Panc1 (cell line): ENCODE data around the gene CCDC116. TPM values are rescaled to one million over a fixed set of nuclear protein-coding genes. Genes with fewer than 3 reads are reported as not detected.
A peak's percentile ranks its signal among the peaks of the same experiment; 100 is the strongest.

ENCODE experiments used
- ATAC-seq: fragments of 200-7000 bp; cut with Tn5 transposase; 2 replicates; pipeline ENCODE4 v1.9.1; 2020; ENCODE audit warnings: mild to moderate bottlenecking, moderate library complexity
- BruUV-seq: library from RNA; stranded (reverse); fragments of 400-500 nt; replicated peaks from 2 replicates; lab custom pipeline; 2021; lab: Mats Ljungman, UMichigan
- CTCF ChIA-PET: fragments of 300-600 bp; sonication (Branson Sonifier 250); formaldehyde crosslinking; loops from one replicate; lab custom pipeline; 2022; ENCODE audit warnings: antibody characterized with exemption; lab: Charles Lee
- POLR2A ChIA-PET: fragments of 300-600 bp; sonication (Branson Sonifier 250); formaldehyde crosslinking; loops from one replicate; lab custom pipeline; 2022; ENCODE audit warnings: antibody characterized with exemption; lab: Charles Lee
- DNase-seq: peaks from one replicate; pipeline ENCODE4 v3.0.0-alpha.2; 2010; ENCODE audit warnings: low read depth, low spot score
- H3K27ac ChIP-seq: 2 replicates; pipeline ENCODE4 v1.5.1; 2011; ENCODE audit warnings: mild to moderate bottlenecking, low read length, inconsistent platforms
- H3K27me3 ChIP-seq: fragments of 200-500 bp; sonication (Bioruptor generic); 2 replicates; pipeline ENCODE4 v1.6.0; 2014; ENCODE audit warnings: low read length, inconsistent platforms; ENCODE audit not compliant: control insufficient read depth, insufficient read depth
- H3K36me3 ChIP-seq: fragments of 200-500 bp; sonication (Bioruptor generic); 2 replicates; pipeline ENCODE4 v1.5.1; 2014; ENCODE audit warnings: inconsistent platforms, mild to moderate bottlenecking, low read length, moderate library complexity; ENCODE audit not compliant: control insufficient read depth, insufficient read depth
- H3K4me1 ChIP-seq: 2 replicates; pipeline ENCODE4 v1.5.1; 2011; ENCODE audit warnings: inconsistent platforms, mild to moderate bottlenecking, low read length, moderate library complexity; ENCODE audit not compliant: control insufficient read depth, insufficient read depth
- H3K4me3 ChIP-seq, 2 experiments: 2 replicates each; pipeline ENCODE4 v1.5.1; 2011 to 2012; ENCODE audit warnings: low read depth in 2 of 2, low read length in 2 of 2, mild to moderate bottlenecking in 2 of 2, inconsistent platforms in 1 of 2, moderate library complexity in 1 of 2
- H3K9me3 ChIP-seq: fragments of 200-500 bp; sonication (Bioruptor generic); 2 replicates; pipeline ENCODE4 v1.5.1; 2014; ENCODE audit warnings: low read depth, mild to moderate bottlenecking, inconsistent platforms, low read length, moderate library complexity; ENCODE audit not compliant: control insufficient read depth, insufficient read depth
- CTCF ChIP-seq: fragments of 450-650 bp; IDR thresholded peaks from 2 replicates; pipeline ENCODE4 v1.5.1; 2017; ENCODE audit warnings: mild to moderate bottlenecking
- POLR2AphosphoS5 ChIP-seq: IDR thresholded peaks from 2 replicates; pipeline ENCODE4 v1.6.1; 2012; ENCODE audit warnings: mild to moderate bottlenecking, low read depth, low read length, moderate library complexity
- REST ChIP-seq, 2 experiments: IDR thresholded peaks; 2 replicates each; pipeline ENCODE4 v1.6.1; 2011 to 2012; ENCODE audit warnings: low read depth in 2 of 2, control low read depth in 1 of 2, low read length in 1 of 2, mild to moderate bottlenecking in 1 of 2, moderate library complexity in 1 of 2; ENCODE audit not compliant: insufficient read depth in 1 of 2
- SIN3A ChIP-seq: IDR thresholded peaks from 2 replicates; pipeline ENCODE4 v1.6.1; 2012; ENCODE audit warnings: low read depth, mild to moderate bottlenecking, low read length, moderate library complexity, borderline replicate concordance; ENCODE audit not compliant: insufficient read depth
- TCF7L2 ChIP-seq: IDR thresholded peaks from 2 replicates; pipeline ENCODE4 v1.6.1; 2011; ENCODE audit warnings: mild to moderate bottlenecking, low read depth, low read length, inconsistent platforms
- in situ Hi-C: cut with HindIII; loops from 2 replicates; pipeline ENCODE4 v1.10.0; 2016; ENCODE audit warnings: low sequenced_read_pairs, low pct_unique_long_range_greater_than_20kb
- intact Hi-C: fragments of 100-400 bp; cut with micrococcal nuclease; formaldehyde crosslinking; loops from one replicate; pipeline ENCODE4 v1.10.0; 2022; ENCODE audit not compliant: unreplicated experiment
- total RNA-seq: library from RNA; stranded (reverse); gene quantifications from one replicate; pipeline ENCODE4 v1.2.1, GENCODE V29; 2021; ENCODE audit not compliant: unreplicated experiment

Gene CCDC116
- total RNA-seq, 1 experiment from 2014 or later: not detected

GRCh38 chr22:21639359-21639758 is 6.8 kb downstream of the CCDC116 start:
- no peak for TF ChIP-seq SIN3A
- TF ChIP-seq TCF7L2: no peak
- no peak for TF ChIP-seq REST (IDR thresholded peaks at IDR 0.05; ENCODE audit: insufficient read depth in 1 of 2, low read depth in 2 of 2, low read length in 1 of 2)
- no peak for TF ChIP-seq POLR2AphosphoS5
- TF ChIP-seq CTCF: no peak
- no peak overlapping the region for H3K27ac ChIP-seq
- H3K27me3 ChIP-seq: no peaks in the 10 kb centered on the region
- ChIA-PET POLR2A (no interaction called here), CTCF (interaction anchor here (1.5 kb wide), 1 partner anchor 10 kb away, joined by 3 read pairs; no protein-coding TSS in a partner anchor)
- no peaks in the 10 kb centered on the region for H3K36me3 ChIP-seq
- H3K9me3 ChIP-seq: no peaks in the 10 kb centered on the region
- H3K4me1 ChIP-seq: peaks cover 8% of the 10 kb centered on the region; the same call in 1 of the 2 replicates
- intact Hi-C loops: no loop called here
- H3K4me3 ChIP-seq: no peak overlapping the region
- no TSS peak for BruUV-seq
- in situ Hi-C loops: no loop called here
- ATAC-seq: no peak
- DNase-seq: no peak

- Histone ChIP-seq H3K27ac (peak overlapping the region; percentile 87), H3K36me3 (no peaks in the 10 kb centered on the region), H3K4me1 (peaks cover 8% of the 10 kb centered on the region; the same call in 1 of the 2 replicates), H3K27me3 (no peaks in the 10 kb centered on the region), H3K4me3 (no peak overlapping the region), H3K9me3 (no peaks in the 10 kb centered on the region)
- DNase-seq: no peak
- POLR2A ChIA-PET: no interaction called here
- TF ChIP-seq REST (IDR thresholded peaks at IDR 0.05; ENCODE audit: insufficient read depth in 1 of 2, low read depth in 2 of 2, low read length in 1 of 2) (no peak), POLR2AphosphoS5 (no peak), TCF7L2 (no peak), CTCF (no peak), SIN3A (no peak)
- ATAC-seq: no peak
- in situ Hi-C loops (no loop called here), intact Hi-C loops (loop anchor here (10.0 kb wide), 1 partner anchor 46 kb away; no protein-coding TSS in a partner anchor)
- BruUV-seq: no TSS peak
- CTCF ChIA-PET: interaction anchor here (1.2 to 2.3 kb wide), 2 partner anchors 12 to 17 kb away, joined by 4 to 12 read pairs; no protein-coding TSS in a partner anchor
Measured at GRCh38 chr22:21640810-21641209, 8.2 kb downstream of the CCDC116 start.
